HUES6 (cell line): ENCODE data around the gene EVI5.
"Not testable (repeated sequence)": the region's sequence is repeated elsewhere in the genome, so short reads cannot be mapped to it uniquely, and the experiment has no call there.

Source experiments
- H3K27ac ChIP-seq: 2 replicates; pipeline ENCODE4 v1.7.0; 2013; ENCODE audit warnings: low read depth, mild to moderate bottlenecking, low read length, inconsistent platforms
- H3K27me3 ChIP-seq: 2 replicates; pipeline ENCODE4 v1.6.1; 2013; ENCODE audit warnings: low read length; ENCODE audit not compliant: control insufficient read depth, insufficient read depth
- H3K36me3 ChIP-seq: 2 replicates; pipeline ENCODE4 v1.6.1; 2013; ENCODE audit warnings: low read length; ENCODE audit not compliant: control insufficient read depth, insufficient read depth
- H3K4me1 ChIP-seq: 2 replicates; pipeline ENCODE4 v1.6.1; 2013; ENCODE audit warnings: low read length; ENCODE audit not compliant: control insufficient read depth, insufficient read depth
- H3K4me3 ChIP-seq: 2 replicates; pipeline ENCODE4 v1.5.1; 2013; ENCODE audit warnings: low read depth, low read length
- H3K9ac ChIP-seq: one replicate; pipeline ENCODE4 v1.6.1; 2013; ENCODE audit warnings: mild to moderate bottlenecking, low read length
- H3K9me3 ChIP-seq: 2 replicates; pipeline ENCODE4 v1.6.1; 2013; ENCODE audit warnings: low read depth, low read length; ENCODE audit not compliant: control insufficient read depth, insufficient read depth

Gene EVI5

DNA sequence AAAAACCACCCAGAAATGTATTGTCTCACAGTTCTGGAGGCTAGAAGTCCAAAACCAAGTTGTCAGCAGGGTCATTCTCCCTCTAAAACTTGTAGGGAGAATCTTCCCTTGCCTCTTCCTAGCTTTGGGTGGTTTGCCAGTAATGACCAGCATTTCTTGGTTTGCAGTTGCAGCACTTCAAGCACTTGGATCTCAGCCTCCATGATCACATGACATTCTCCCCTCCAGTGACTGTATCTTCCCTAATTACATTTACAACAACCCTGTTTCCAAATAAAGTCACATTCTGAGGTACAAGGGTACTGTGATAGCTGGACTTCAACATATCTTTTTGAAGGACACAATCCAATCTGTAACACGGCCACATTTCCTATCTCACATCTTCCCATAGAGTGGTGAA is 37.2 kb downstream of the EVI5 start:
- no peaks in the 10 kb centered on the region for H3K9me3 ChIP-seq
- no peak overlapping the region for H3K4me3 ChIP-seq
- peaks cover 3% of the 10 kb centered on the region; the same call in 1 of the 2 replicates for H3K36me3 ChIP-seq
- no peaks in the 10 kb centered on the region for H3K27me3 ChIP-seq
- no peak overlapping the region for H3K27ac ChIP-seq
- no peak overlapping the region for H3K9ac ChIP-seq
- peaks cover 3% of the 10 kb centered on the region; the same call in 1 of the 2 replicates for H3K4me1 ChIP-seq

DNA sequence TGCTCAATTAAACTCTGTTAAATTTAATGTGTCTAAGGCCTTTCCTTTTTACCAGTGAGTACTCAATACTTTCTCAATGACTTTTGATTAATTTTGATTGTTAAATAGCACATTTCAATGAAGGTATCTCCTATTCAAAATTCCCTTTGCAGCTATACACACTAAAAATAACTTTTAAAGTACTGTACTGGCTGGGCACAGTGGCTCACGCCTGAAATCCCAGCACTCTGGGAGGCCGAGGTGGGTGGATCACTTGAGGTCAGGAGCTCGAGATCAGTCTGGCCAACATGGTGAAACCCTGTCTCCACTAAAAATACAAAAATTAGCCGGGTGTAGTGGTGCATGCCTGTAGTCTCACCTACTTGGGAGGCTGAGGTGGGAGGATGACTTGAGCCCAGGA is 38.7 kb downstream of the EVI5 start:
- not testable (repeated sequence) for H3K27me3 ChIP-seq, H3K9ac ChIP-seq, H3K4me3 ChIP-seq, H3K4me1 ChIP-seq, H3K36me3 ChIP-seq, H3K9me3 ChIP-seq, H3K27ac ChIP-seq

DNA sequence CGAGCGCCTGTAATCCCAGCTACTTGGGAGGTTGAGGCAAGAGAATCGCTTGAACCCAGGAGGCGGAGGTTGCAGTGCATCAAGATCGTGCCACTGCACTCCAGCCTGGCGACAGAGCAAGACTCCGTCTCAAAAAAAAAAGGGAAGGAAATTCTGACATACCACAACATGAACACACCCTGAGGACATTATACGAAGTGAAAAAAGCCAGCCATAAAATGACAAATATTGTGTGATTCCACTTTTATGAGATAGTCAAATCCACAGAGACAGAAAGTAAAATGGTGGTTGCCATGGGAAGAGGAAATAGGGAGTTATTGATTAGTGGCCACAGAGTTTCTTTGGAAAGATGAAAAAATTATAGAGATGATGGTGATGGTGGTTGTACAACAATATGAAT is 41.7 kb downstream of the EVI5 start:
- Histone ChIP-seq H3K27ac (no peak overlapping the region), H3K9ac (no peak overlapping the region), H3K27me3 (no peaks in the 10 kb centered on the region), H3K4me1 (peaks cover 3% of the 10 kb centered on the region; the same call in 1 of the 2 replicates), H3K36me3 (peaks cover 3% of the 10 kb centered on the region; the same call in 1 of the 2 replicates), H3K9me3 (no peaks in the 10 kb centered on the region), H3K4me3 (no peak overlapping the region)

DNA sequence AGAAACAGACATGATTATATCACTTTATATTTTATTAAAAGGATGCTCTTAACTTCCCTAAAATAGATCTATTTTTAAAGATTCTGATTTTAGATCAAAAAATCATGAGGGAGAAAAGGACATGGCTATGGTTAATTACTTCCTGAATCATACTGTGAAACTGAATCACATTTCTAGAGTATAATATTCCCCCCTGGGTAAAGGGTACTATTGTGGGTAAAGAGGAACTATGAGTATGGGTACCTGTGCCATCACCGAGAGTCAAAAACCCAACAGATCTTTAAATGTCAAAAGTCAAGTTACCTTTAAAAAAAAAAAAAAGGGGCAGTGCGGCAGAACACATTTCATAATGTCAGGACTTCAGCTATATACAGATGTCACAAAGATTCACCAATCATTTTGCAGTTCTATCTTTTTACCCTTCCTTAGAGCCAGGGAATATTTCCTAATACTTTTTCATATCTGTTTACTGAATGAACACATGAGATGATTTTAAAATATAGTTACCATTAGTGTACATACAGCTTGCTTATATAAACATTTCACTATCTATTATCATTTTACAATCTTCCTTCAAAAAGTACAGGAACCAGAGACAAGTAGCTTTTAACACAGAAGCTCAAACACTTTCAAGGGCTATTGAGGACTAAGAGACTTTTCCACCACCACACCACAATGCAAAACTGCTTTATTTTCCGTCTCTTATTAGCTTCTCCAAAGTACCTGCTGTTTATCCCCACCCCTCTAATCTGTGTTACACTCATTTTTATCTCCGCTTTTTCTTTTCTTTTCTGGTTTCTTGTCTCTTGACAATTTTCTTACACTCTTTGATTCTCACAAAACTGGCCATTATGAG is 45.0 kb downstream of the EVI5 start:
- no peak overlapping the region for H3K9ac ChIP-seq
- no peaks in the 10 kb centered on the region for H3K36me3 ChIP-seq
- H3K4me3 ChIP-seq = no peak overlapping the region
- no peaks in the 10 kb centered on the region for H3K9me3 ChIP-seq
- no peak overlapping the region for H3K27ac ChIP-seq
- no peaks in the 10 kb centered on the region for H3K4me1 ChIP-seq
- no peaks in the 10 kb centered on the region for H3K27me3 ChIP-seq

DNA sequence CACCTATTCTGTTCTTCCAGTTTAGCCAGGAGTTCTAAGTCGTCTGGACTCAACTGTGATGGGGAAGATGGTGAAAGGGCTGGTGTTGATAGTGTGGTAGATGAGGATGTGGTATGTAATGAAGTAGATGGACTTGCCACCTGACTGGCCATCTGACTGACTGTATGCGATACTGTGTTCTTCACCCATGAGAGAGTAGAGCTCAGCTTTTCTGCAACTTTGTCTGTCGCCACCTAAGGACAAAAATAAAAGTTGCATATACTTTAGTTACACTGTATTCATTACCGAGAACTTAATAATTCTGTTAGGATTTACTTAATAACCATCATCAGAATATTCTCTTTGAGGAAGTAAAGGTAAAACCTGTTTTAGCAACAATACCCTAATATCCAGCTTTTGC is 48.5 kb downstream of the EVI5 start:
- Histone ChIP-seq H3K27ac (no peak overlapping the region), H3K36me3 (no peaks in the 10 kb centered on the region; the same call in 1 of the 2 replicates), H3K4me3 (no peak overlapping the region)

DNA sequence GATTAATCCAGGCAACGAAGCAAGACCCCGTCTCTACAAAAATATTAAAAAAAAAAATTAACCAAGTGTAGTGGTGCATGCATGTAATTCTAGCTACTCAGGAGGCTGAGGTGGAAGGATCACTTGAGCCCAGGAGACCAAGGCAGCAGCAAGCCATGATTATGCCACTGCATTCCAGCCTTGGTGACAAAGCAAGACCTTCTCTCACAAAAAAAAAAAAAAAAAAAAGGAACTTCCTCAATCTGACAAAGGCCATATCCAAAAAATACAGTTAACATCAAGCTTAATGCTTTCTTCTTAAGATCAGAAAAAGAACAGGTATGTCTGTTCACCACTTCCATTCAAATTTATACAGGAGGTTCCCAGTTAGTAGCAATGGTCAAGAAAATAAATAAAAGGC is 54.4 kb downstream of the EVI5 start:
- Histone ChIP-seq H3K9me3 (no peaks in the 10 kb centered on the region), H3K27me3 (no peaks in the 10 kb centered on the region), H3K4me1 (no peaks in the 10 kb centered on the region), H3K27ac (no peak overlapping the region), H3K36me3 (no peaks in the 10 kb centered on the region; the same call in 1 of the 2 replicates), H3K4me3 (no peak overlapping the region), H3K9ac (no peak overlapping the region)

More for the DNA sequence above, 48.5 kb downstream of the EVI5 start:
- H3K27me3 ChIP-seq = no peaks in the 10 kb centered on the region
- no peaks in the 10 kb centered on the region for H3K4me1 ChIP-seq
- H3K9ac ChIP-seq = no peak overlapping the region
- no peaks in the 10 kb centered on the region for H3K9me3 ChIP-seq

DNA sequence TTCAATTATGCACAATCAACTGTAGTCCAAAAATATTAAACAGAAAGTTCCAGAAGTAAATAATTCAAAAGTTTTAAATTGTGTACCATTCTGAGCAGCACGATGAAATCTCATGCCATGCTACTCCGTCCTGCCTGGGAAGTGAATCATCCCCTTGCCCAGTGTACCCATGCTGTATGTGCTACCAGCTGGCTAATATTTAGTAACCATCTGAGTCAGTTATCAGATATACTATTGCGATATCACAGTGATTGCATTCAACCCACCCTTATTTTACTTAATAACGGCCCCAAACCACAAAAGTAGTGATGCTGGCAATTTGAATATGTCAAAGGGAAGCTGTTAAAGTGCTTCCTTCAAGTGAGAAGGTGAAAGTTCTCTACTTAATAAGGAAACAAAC is 56.2 kb downstream of the EVI5 start:
- Histone ChIP-seq H3K27me3 (no peaks in the 10 kb centered on the region), H3K4me1 (no peaks in the 10 kb centered on the region), H3K27ac (no peak overlapping the region), H3K9ac (no peak overlapping the region), H3K9me3 (no peaks in the 10 kb centered on the region), H3K36me3 (peaks cover 2% of the 10 kb centered on the region; the same call in 1 of the 2 replicates), H3K4me3 (no peak overlapping the region)

DNA sequence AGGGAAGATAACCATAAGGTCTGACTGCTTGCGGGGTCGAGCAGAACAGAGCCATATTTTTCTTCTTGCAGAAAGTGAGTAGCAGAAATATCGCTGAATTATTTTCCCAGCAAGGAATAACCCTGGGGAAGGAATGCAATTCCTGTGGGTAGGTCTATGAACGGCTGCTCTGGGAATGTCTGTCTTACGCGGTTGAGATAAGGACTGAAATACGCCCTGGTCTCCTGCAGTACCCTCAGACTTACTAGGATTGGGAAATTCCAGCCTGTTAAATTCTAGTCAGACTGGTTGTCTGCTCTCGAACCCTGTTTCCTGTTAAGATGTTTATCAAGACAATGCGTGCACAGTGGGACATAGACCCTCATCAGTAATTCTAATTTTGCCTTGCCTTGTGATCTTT is 61.2 kb downstream of the EVI5 start:
- not testable (repeated sequence) for H3K27me3 ChIP-seq, H3K4me1 ChIP-seq, H3K9ac ChIP-seq, H3K4me3 ChIP-seq, H3K27ac ChIP-seq, H3K9me3 ChIP-seq, H3K36me3 ChIP-seq

DNA sequence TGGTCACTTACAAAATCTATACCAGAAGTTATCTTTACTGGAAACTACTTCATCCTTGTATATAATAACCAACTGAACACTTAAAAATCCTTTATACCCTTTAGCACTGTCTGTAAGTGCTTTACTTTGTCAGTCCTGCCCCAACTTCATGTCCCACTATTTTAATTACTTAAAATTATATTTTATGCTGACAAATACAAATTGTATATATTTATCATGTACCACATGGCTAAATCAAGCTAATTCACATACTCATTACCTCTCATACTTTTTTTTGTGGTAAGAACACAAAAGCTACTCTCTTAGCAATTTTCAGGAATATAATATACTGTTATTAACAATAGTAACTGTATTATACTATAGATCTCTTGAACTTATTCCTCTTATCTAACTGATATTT is 63.0 kb downstream of the EVI5 start:
- no peaks in the 10 kb centered on the region for H3K4me1 ChIP-seq

DNA sequence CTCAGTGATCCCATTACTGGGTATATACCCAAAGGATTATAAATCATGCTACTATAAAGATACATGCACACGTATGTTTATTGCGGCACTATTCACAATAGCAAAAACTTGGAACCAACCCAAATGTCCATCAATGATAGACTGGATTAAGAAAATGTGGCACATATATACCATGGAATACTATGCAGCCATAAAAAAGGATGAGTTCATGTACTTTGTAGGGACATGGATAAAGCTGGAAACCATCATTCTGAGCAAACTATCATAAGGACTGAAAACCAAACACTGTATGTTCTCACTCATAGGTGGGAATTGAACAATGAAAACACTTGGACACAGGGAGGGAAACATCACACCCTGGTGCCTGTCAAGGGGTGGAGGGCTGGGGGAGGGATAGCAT is 63.8 kb downstream of the EVI5 start:
- H3K27ac ChIP-seq, H3K36me3 ChIP-seq, H3K9me3 ChIP-seq, H3K9ac ChIP-seq, H3K4me3 ChIP-seq, H3K4me1 ChIP-seq, H3K27me3 ChIP-seq: not testable (repeated sequence)

More for the DNA sequence above, 63.0 kb downstream of the EVI5 start:
- Histone ChIP-seq H3K4me3 (no peak overlapping the region), H3K36me3 (peaks cover 2% of the 10 kb centered on the region; the same call in 1 of the 2 replicates), H3K27ac (no peak overlapping the region), H3K9me3 (peaks cover 3% of the 10 kb centered on the region), H3K27me3 (no peaks in the 10 kb centered on the region), H3K9ac (no peak overlapping the region)

DNA sequence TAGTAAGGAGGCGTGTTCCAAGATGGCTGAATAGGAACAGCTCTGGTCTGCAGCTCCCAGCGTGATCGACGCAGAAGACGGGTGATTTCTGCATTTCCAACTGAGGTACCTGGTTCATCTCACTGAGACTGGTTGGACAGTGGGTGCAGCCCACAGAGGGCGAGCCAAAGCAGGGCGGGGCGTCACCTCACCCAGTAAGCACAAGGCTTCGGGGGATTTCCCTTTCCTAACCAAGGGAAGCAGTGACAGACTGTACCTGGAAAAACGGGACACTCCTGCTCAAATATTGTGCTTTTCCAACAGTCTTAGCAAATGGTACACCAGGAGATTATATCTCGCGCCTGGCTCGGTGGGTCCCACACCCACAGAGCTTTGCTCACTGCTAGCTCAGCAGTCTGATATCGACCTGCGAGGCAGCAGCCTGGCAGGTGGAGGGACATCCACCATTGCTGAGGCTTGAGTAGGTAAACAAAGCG is 69.4 kb downstream of the EVI5 start:
- H3K4me1 ChIP-seq, H3K9ac ChIP-seq, H3K27ac ChIP-seq, H3K9me3 ChIP-seq, H3K36me3 ChIP-seq, H3K4me3 ChIP-seq, H3K27me3 ChIP-seq: not testable (repeated sequence)
